ENCODE results near the gene LCORL. TPM values are rescaled to one million over a fixed set of nuclear protein-coding genes. Genes with fewer than 3 reads are reported as not detected.
"Not testable (repeated sequence)": the region's sequence is repeated elsewhere in the genome, so short reads cannot be mapped to it uniquely, and the experiment has no call there.

LCORL gene
- polyA plus RNA-seq, 1 donor from 2014 or later, result 11.6 TPM

GRCh38 chr4:17875402-17876070, 146.0 kb downstream of the LCORL start:
- H3K27me3 Mint-ChIP-seq, result no peaks in the 10 kb centered on the region
- no peak overlapping the region for H3K4me3 Mint-ChIP-seq
- H3K9me3 Mint-ChIP-seq, result peaks cover 0 to 16% (median 0%) of the 10 kb centered on the region in 3 donors
- no peak overlapping the region for H3K27ac Mint-ChIP-seq
- peaks cover 9% of the 10 kb centered on the region for H3K36me3 Mint-ChIP-seq
- no peaks in the 10 kb centered on the region for H3K4me1 Mint-ChIP-seq

- Mint-ChIP-seq H3K4me3 (no peak overlapping the region), H3K27ac (no peak overlapping the region), H3K9me3 (no peaks in the 10 kb centered on the region), H3K36me3 (no peaks in the 10 kb centered on the region), H3K4me1 (no peaks in the 10 kb centered on the region), H3K27me3 (no peaks in the 10 kb centered on the region)
Observed at GRCh38 chr4:17869327-17869726, 152.2 kb downstream of the LCORL start.

GRCh38 chr4:17867276-17867675, 154.3 kb downstream of the LCORL start:
- H3K27me3 Mint-ChIP-seq, result no peaks in the 10 kb centered on the region
- H3K36me3 Mint-ChIP-seq, result peaks cover under 1% of the 10 kb centered on the region
- no peak overlapping the region for H3K27ac Mint-ChIP-seq
- H3K4me1 Mint-ChIP-seq, result no peaks in the 10 kb centered on the region
- no peak overlapping the region for H3K4me3 Mint-ChIP-seq
- H3K9me3 Mint-ChIP-seq, result peaks cover 6 to 10% (median 6%) of the 10 kb centered on the region in 3 donors

- H3K27me3 Mint-ChIP-seq, result no peaks in the 10 kb centered on the region
- H3K36me3 Mint-ChIP-seq, result peaks cover 4% of the 10 kb centered on the region
- peaks cover 6 to 14% (median 7%) of the 10 kb centered on the region in 3 donors for H3K9me3 Mint-ChIP-seq
- no peak overlapping the region for H3K4me3 Mint-ChIP-seq
- no peaks in the 10 kb centered on the region for H3K4me1 Mint-ChIP-seq
- H3K27ac Mint-ChIP-seq, result no peak overlapping the region
Observed at GRCh38 chr4:17866810-17867209, 154.7 kb downstream of the LCORL start.

DNA sequence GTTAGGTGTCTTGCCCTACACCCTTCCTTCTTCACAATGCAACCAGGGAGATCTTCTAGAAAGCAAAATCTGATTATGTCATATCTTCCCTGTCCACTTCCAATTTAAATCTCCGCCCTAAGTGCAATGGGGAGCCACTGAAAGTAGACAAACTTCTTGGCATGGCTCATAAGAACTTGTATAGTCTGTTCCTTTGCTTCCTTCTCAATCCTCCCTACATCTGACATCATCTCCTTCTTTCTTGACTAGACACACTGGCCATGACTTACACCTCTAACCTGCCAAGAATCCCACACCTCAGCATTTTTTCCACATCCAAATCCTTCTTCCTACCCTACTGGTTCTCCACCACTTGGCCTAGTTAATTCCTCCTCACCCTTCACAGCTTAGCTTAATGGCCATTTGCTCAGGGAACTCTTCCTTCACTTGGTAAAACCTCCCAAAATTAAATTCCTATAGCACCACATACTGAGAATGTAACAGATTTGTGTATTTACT, 155.6 kb downstream of the LCORL start:
- no peaks in the 10 kb centered on the region for H3K27me3 Mint-ChIP-seq
- H3K4me3 Mint-ChIP-seq, result no peak overlapping the region
- no peaks in the 10 kb centered on the region for H3K4me1 Mint-ChIP-seq
- peaks cover 8% of the 10 kb centered on the region for H3K36me3 Mint-ChIP-seq
- H3K9me3 Mint-ChIP-seq, result peaks cover 6 to 17% (median 7%) of the 10 kb centered on the region in 3 donors
- H3K27ac Mint-ChIP-seq, result no peak overlapping the region

- H3K4me3 Mint-ChIP-seq, H3K4me1 Mint-ChIP-seq, H3K27ac Mint-ChIP-seq, H3K27me3 Mint-ChIP-seq: not testable (repeated sequence)
- H3K36me3 Mint-ChIP-seq, result peaks cover 13% of the 10 kb centered on the region
- peaks cover 8 to 17% (median 9%) of the 10 kb centered on the region in 3 donors for H3K9me3 Mint-ChIP-seq
Observed at GRCh38 chr4:17861906-17862305, 159.6 kb downstream of the LCORL start.

- no peaks in the 10 kb centered on the region for H3K27me3 Mint-ChIP-seq
- H3K4me1 Mint-ChIP-seq, result no peaks in the 10 kb centered on the region
- no peak overlapping the region for H3K4me3 Mint-ChIP-seq
- no peak overlapping the region for H3K27ac Mint-ChIP-seq
- H3K36me3 Mint-ChIP-seq, result peaks cover 15% of the 10 kb centered on the region
- H3K9me3 Mint-ChIP-seq, result peaks cover 8 to 17% (median 9%) of the 10 kb centered on the region in 3 donors
Observed at GRCh38 chr4:17859793-17860406, 161.7 kb downstream of the LCORL start.

GRCh38 chr4:17854036-17854435, 167.5 kb downstream of the LCORL start:
- no peak overlapping the region for H3K4me3 Mint-ChIP-seq
- H3K27ac Mint-ChIP-seq, result no peak overlapping the region
- H3K4me1 Mint-ChIP-seq, result no peaks in the 10 kb centered on the region
- H3K36me3 Mint-ChIP-seq, result peaks cover 5% of the 10 kb centered on the region
- no peaks in the 10 kb centered on the region for H3K27me3 Mint-ChIP-seq
- peaks cover 0 to 2% (median 0%) of the 10 kb centered on the region in 3 donors for H3K9me3 Mint-ChIP-seq

GRCh38 chr4:17851959-17852358, 169.6 kb downstream of the LCORL start:
- no peaks in the 10 kb centered on the region for H3K27me3 Mint-ChIP-seq
- H3K27ac Mint-ChIP-seq, result no peak overlapping the region
- H3K4me3 Mint-ChIP-seq, result no peak overlapping the region
- H3K9me3 Mint-ChIP-seq, result no peaks in the 10 kb centered on the region
- peaks cover 2% of the 10 kb centered on the region for H3K36me3 Mint-ChIP-seq
- H3K4me1 Mint-ChIP-seq, result no peaks in the 10 kb centered on the region

- not testable (repeated sequence) for H3K36me3 Mint-ChIP-seq, H3K27me3 Mint-ChIP-seq, H3K4me3 Mint-ChIP-seq, H3K4me1 Mint-ChIP-seq, H3K9me3 Mint-ChIP-seq, H3K27ac Mint-ChIP-seq
Observed at GRCh38 chr4:17850295-17850694, 171.3 kb downstream of the LCORL start.

DNA sequence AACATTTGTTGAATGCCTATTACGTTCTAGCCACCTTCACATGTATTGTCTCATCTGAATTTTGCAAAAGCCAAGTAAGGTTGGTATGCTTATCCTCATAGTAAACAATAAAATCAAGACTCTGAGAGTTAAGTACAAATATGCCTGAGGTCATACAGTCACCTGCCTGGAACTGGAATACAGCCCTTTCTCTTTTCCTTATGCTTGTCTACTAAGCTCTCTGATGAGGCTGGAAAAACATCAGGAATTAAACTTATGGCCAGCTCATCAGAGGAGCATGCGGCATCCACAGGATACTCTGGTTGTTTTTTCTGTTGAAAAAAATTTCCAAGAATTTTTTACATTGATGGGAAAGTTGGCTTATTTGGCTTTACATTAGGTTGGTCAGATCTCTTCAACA, 175.3 kb downstream of the LCORL start:
- H3K4me1 Mint-ChIP-seq, result no peaks in the 10 kb centered on the region
- no peaks in the 10 kb centered on the region for H3K9me3 Mint-ChIP-seq
- H3K36me3 Mint-ChIP-seq, result peaks cover 2% of the 10 kb centered on the region
- H3K4me3 Mint-ChIP-seq, result no peak overlapping the region
- H3K27me3 Mint-ChIP-seq, result no peaks in the 10 kb centered on the region
- no peak overlapping the region for H3K27ac Mint-ChIP-seq

DNA sequence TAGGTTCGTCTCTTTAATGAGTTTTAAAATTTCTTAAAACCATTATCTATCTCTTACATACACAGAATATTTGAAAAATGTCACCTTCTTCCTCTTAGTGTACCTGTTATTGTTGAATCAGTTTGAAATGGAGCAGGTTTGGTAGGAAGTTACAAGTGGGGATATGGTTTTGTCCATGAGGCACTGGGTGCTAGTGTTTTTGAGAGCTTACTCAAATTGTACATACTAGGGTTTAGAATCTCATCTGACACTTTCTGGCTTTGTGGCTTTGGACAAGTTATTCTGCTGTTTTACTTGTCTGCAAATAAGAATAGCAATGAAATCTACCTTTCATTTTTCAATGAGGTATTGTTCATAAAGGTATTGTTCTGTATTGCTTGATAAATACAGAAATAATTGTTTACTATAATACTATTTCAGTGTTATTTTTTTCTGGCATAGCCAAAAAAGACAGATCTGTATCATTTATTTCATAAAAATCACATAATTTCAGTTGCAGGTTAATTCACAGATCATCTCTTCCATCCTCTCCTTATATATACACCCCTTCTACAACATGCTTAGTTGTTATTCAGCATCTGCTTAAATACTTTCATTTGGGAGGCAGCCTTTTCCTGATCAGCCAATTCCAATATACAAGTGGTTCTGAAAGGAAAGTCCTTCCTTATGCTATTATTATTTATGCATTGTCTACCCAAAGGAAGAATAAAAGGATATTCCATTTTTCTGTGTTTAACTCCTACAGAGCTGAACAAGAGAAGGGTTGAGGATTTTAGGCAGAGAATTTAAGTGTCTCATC, 197.5 kb downstream of the LCORL start:
- peaks cover 0 to 5% (median 2%) of the 10 kb centered on the region in 3 donors for H3K4me1 Mint-ChIP-seq
- peaks cover 4% of the 10 kb centered on the region for H3K36me3 Mint-ChIP-seq
- H3K27me3 Mint-ChIP-seq, result no peaks in the 10 kb centered on the region
- H3K4me3 Mint-ChIP-seq, result no peak overlapping the region
- H3K27ac Mint-ChIP-seq, result peak overlapping the region in 1 of 3 donors; percentile 59
- no peaks in the 10 kb centered on the region for H3K9me3 Mint-ChIP-seq

DNA sequence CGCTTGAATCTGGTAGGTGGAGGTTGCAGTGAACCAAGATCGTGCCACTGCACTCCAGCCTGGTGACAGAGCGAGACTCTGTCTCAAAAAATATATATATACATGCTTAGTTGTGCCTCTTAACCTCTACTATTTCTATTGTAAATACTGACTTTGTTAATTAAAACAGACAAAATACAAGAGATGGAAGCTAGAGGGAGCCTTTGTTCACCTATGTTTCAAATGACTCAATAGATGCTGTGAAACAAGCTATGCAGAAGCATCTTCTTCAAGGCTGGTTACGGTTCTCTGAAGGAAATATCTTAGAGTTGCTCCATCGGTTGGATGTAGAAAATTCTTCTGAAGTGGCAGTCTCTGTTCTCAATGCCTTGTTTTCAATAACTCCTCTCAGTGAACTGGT, 204.5 kb downstream of the LCORL start:
- Mint-ChIP-seq H3K9me3 (no peaks in the 10 kb centered on the region), H3K27ac (no peak overlapping the region), H3K4me3 (peak overlapping the region in 1 of 4 donors; percentile 66), H3K27me3 (no peaks in the 10 kb centered on the region), H3K36me3 (no peaks in the 10 kb centered on the region), H3K4me1 (peaks cover 6 to 15% (median 10%) of the 10 kb centered on the region in 3 donors)

- Mint-ChIP-seq H3K9me3 (no peaks in the 10 kb centered on the region), H3K4me3 (no peak overlapping the region), H3K36me3 (no peaks in the 10 kb centered on the region), H3K27me3 (no peaks in the 10 kb centered on the region), H3K27ac (peak overlapping the region in 1 of 3 donors; percentile 27), H3K4me1 (peaks cover 10 to 20% (median 15%) of the 10 kb centered on the region in 3 donors)
Observed at GRCh38 chr4:17816142-17816541, 205.4 kb downstream of the LCORL start.

DNA sequence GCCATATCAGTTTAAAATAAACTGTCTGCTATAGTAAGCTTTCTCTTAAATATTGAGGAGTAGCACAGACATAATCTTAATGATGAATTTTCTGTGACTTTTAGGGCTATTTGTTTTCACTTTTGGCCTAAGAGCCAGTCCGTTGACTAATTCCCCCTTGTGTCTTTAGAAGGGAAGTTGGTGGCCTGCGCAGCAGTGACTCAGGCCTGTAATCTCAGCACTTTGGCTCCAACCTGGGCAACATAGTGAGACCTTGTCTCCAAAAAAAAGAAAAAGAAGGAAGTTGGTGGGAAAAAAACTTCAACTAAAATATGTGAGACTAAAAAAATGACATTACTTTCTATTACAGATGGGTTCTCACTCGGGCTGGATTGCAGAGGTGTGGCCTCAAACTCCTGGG, 207.4 kb downstream of the LCORL start:
- H3K4me1 Mint-ChIP-seq, result peaks cover 18 to 34% (median 25%) of the 10 kb centered on the region in 3 donors
- H3K9me3 Mint-ChIP-seq, result no peaks in the 10 kb centered on the region
- H3K27ac Mint-ChIP-seq, result peak overlapping the region in 2 of 3 donors; percentile 17
- no peaks in the 10 kb centered on the region for H3K36me3 Mint-ChIP-seq
- no peak overlapping the region for H3K4me3 Mint-ChIP-seq
- no peaks in the 10 kb centered on the region for H3K27me3 Mint-ChIP-seq

Measured in IgD-negative memory B cell (primary cell).